Aorta (tissue), 5 donors: ENCODE results near the gene LRRC1. TPM values are rescaled to one million over a fixed set of nuclear protein-coding genes. Genes with fewer than 3 reads are reported as not detected.

Experiments used
- ATAC-seq: fragments of 200-7000 bp; cut with Tn5 transposase; one replicate; pipeline ENCODE4 v1.9.1; 2022; ENCODE audit warnings: moderate library complexity; ENCODE audit not compliant: low FRiP score
- DNase-seq, 2 donors: peaks; one replicate each; pipeline ENCODE4 v3.0.0-alpha.2; 2020
- H3K27ac ChIP-seq, 2 donors: one replicate each; pipeline ENCODE4 v1.5.1; 2013; ENCODE audit warnings: low read length in 2 of 2, mild to moderate bottlenecking in 2 of 2, moderate library complexity in 2 of 2, control low read depth in 1 of 2, inconsistent platforms in 1 of 2, low read depth in 1 of 2
- H3K27me3 ChIP-seq, 2 donors: one replicate each; pipeline ENCODE4 v1.6.1; 2013; ENCODE audit warnings: control low read depth in 1 of 2, low read length in 1 of 2, mild to moderate bottlenecking in 1 of 2, moderate library complexity in 1 of 2; ENCODE audit not compliant: insufficient read depth in 2 of 2, control insufficient read depth in 1 of 2
- H3K36me3 ChIP-seq, 2 donors: one replicate each; pipeline ENCODE4 v1.6.1; 2013; ENCODE audit warnings: control low read depth in 1 of 2, low read length in 1 of 2, mild to moderate bottlenecking in 1 of 2; ENCODE audit not compliant: insufficient read depth in 2 of 2, control insufficient read depth in 1 of 2
- H3K4me1 ChIP-seq, 2 donors: one replicate each; pipeline ENCODE4 v1.6.1; 2013; ENCODE audit warnings: low read length in 2 of 2, control low read depth in 1 of 2, mild to moderate bottlenecking in 1 of 2, moderate library complexity in 1 of 2; ENCODE audit not compliant: insufficient read depth in 2 of 2, control insufficient read depth in 1 of 2
- H3K4me3 ChIP-seq, 2 donors: one replicate each; pipeline ENCODE4 v1.5.1; 2013; ENCODE audit warnings: low read length in 2 of 2, control low read depth in 1 of 2, mild to moderate bottlenecking in 1 of 2
- H3K9me3 ChIP-seq: one replicate; pipeline ENCODE4 v1.6.1; 2013; ENCODE audit warnings: mild to moderate bottlenecking, low read length; ENCODE audit not compliant: control insufficient read depth
- WGBS, 2 donors: extraction: QIAGEN DNeasy Blood & Tissue Kit; methylation state at CpG; one replicate each; pipeline ENCODE4 v1.1.7; 2013; 5-methylcytosine and 5-hydroxymethylcytosine counted together
- intact Hi-C, 2 donors: fragments of 100-400 bp; cut with DNase I; formaldehyde crosslinking; loops; one replicate each; pipeline versions ENCODE4 v1.14.2 to v1.15.0; 2022
- polyA plus RNA-seq, 2 donors: library from polyadenylated mRNA; stranded (reverse); fragments of 200-250 nt; gene quantifications; one replicate each; pipeline ENCODE4 v1.2.3, GENCODE V29; 2013
- total RNA-seq, 2 donors: library from RNA; stranded (reverse); fragmentation: NEBNext Ultra II Directional; extraction: Animal tissue kit (Norgen Biotek cat#: 25700); gene quantifications; one replicate each; pipeline ENCODE4 v1.2.1, GENCODE V29; 2021
- donor health status: healthy with polysubstance abuse.
- donor health status: Bipolar disorder and iron deficiency.
- donor health status: DM: no; HTN: no; CAD: no.
- donor health status: DM: no; HTN: no; CAD: no.
- donor health status: DM: yes; HTN: yes; CAD: no.

The LRRC1 gene
- total and polyA plus RNA-seq, 4 donors, result 5.5 to 25.4 (median 15.8) TPM

GRCh38 chr6:53837865-53838769, 43.3 kb downstream of the LRRC1 start:
- intact Hi-C loops, result loop anchor here in 1 of 2 donors (5.0 kb wide), 1 partner anchor 41 kb away; the partner anchor contains the start of gene LRRC1
- Histone ChIP-seq H3K4me1 (peaks cover 2 to 4% of the 10 kb centered on the region in 2 donors), H3K27ac (no peak overlapping the region), H3K36me3 (no peaks in the 10 kb centered on the region), H3K9me3 (no peaks in the 10 kb centered on the region), H3K4me3 (no peak overlapping the region), H3K27me3 (no peaks in the 10 kb centered on the region)
- DNase-seq (no peak), ATAC-seq (no peak)
- WGBS, 2 donors, result 42 to 46% methylated on average over 3 of the region's 3 CpGs

- ATAC-seq (no peak), DNase-seq (no peak)
- intact Hi-C loops, result no loop called here
- Histone ChIP-seq H3K4me3 (no peak overlapping the region), H3K9me3 (no peaks in the 10 kb centered on the region), H3K27ac (no peak overlapping the region), H3K4me1 (peaks cover 2% of the 10 kb centered on the region in 2 donors), H3K27me3 (no peaks in the 10 kb centered on the region), H3K36me3 (no peaks in the 10 kb centered on the region)
- WGBS, 2 donors, result 94 to 100% methylated on average over 1 of the region's 1 CpG
Measured at GRCh38 chr6:53840027-53840426, 45.2 kb downstream of the LRRC1 start.

- DNase-seq, result no peak
- Histone ChIP-seq H3K4me1 (peaks cover 0 to 5% of the 10 kb centered on the region in 2 donors), H3K27ac (no peak overlapping the region), H3K36me3 (no peaks in the 10 kb centered on the region), H3K27me3 (no peaks in the 10 kb centered on the region), H3K9me3 (no peaks in the 10 kb centered on the region), H3K4me3 (no peak overlapping the region)
- intact Hi-C loops, result no loop called here
- no peak for ATAC-seq
- 73% methylated on average over 9 of the region's 9 CpGs for WGBS, 2 donors
Measured at GRCh38 chr6:53845280-53846195, 50.7 kb downstream of the LRRC1 start.

- no peak for DNase-seq
- Histone ChIP-seq H3K27ac (no peak overlapping the region), H3K4me3 (no peak overlapping the region), H3K9me3 (no peaks in the 10 kb centered on the region), H3K27me3 (no peaks in the 10 kb centered on the region), H3K36me3 (no peaks in the 10 kb centered on the region), H3K4me1 (peaks cover 0 to 5% of the 10 kb centered on the region in 2 donors)
- WGBS, 2 donors, result 52 to 57% methylated on average over 7 of the region's 7 CpGs
- intact Hi-C loops, result no loop called here
- no peak for ATAC-seq
Measured at GRCh38 chr6:53846250-53846649, 51.4 kb downstream of the LRRC1 start.

GRCh38 chr6:53847796-53848314, 53.0 kb downstream of the LRRC1 start:
- Histone ChIP-seq H3K27ac (no peak overlapping the region), H3K4me1 (peaks cover 0 to 3% of the 10 kb centered on the region in 2 donors), H3K36me3 (no peaks in the 10 kb centered on the region), H3K4me3 (no peak overlapping the region), H3K9me3 (no peaks in the 10 kb centered on the region), H3K27me3 (no peaks in the 10 kb centered on the region)
- intact Hi-C loops, result no loop called here
- DNase-seq (no peak), ATAC-seq (no peak)
- WGBS, 2 donors, result 71 to 84% methylated on average over 4 of the region's 4 CpGs

GRCh38 chr6:53850527-53850926, 55.7 kb downstream of the LRRC1 start:
- intact Hi-C loops, result no loop called here

GRCh38 chr6:53851561-53851960, 56.8 kb downstream of the LRRC1 start:
- ATAC-seq (no peak), DNase-seq (no peak)
- no peaks in the 10 kb centered on the region for H3K36me3 ChIP-seq
- no peak overlapping the region for H3K27ac ChIP-seq
- intact Hi-C loops, result no loop called here
- 90 to 95% methylated on average over 2 of the region's 2 CpGs for WGBS, 2 donors
- peaks cover 0 to 6% of the 10 kb centered on the region in 2 donors for H3K4me1 ChIP-seq
- H3K27me3 ChIP-seq, result no peaks in the 10 kb centered on the region
- no peaks in the 10 kb centered on the region for H3K9me3 ChIP-seq
- no peak overlapping the region for H3K4me3 ChIP-seq

More at GRCh38 chr6:53850527-53850926, 55.7 kb downstream of the LRRC1 start:
- Histone ChIP-seq H3K4me1 (peaks cover 2 to 3% of the 10 kb centered on the region in 2 donors), H3K27ac (no peak overlapping the region), H3K9me3 (no peaks in the 10 kb centered on the region), H3K36me3 (no peaks in the 10 kb centered on the region), H3K27me3 (no peaks in the 10 kb centered on the region), H3K4me3 (no peak overlapping the region)
- 87 to 91% methylated on average over 2 of the region's 2 CpGs for WGBS, 2 donors
- no peak for ATAC-seq
- DNase-seq, result no peak

- WGBS, 2 donors, result 67 to 71% methylated on average over 2 of the region's 2 CpGs
- no peak for ATAC-seq
- intact Hi-C loops, result no loop called here
Measured at GRCh38 chr6:53852805-53853204, 58.0 kb downstream of the LRRC1 start.

More at GRCh38 chr6:53852805-53853204, 58.0 kb downstream of the LRRC1 start:
- H3K9me3 ChIP-seq, result no peaks in the 10 kb centered on the region
- H3K4me1 ChIP-seq, result peaks cover 0 to 6% of the 10 kb centered on the region in 2 donors
- H3K27me3 ChIP-seq, result no peaks in the 10 kb centered on the region
- H3K36me3 ChIP-seq, result no peaks in the 10 kb centered on the region
- H3K27ac ChIP-seq, result no peak overlapping the region
- DNase-seq, result no peak
- no peak overlapping the region for H3K4me3 ChIP-seq
